IPS-15b (cell line): ENCODE data around the gene KIF1B.
"Not testable (repeated sequence)": the region's sequence is repeated elsewhere in the genome, so short reads cannot be mapped to it uniquely, and the experiment has no call there.

Experiments used
- H3K27me3 ChIP-seq: one replicate; pipeline ENCODE4 v1.6.1; 2013; ENCODE audit warnings: low read length; ENCODE audit not compliant: control insufficient read depth, insufficient read depth
- H3K36me3 ChIP-seq: one replicate; pipeline ENCODE4 v1.6.1; 2013; ENCODE audit warnings: low read length; ENCODE audit not compliant: control insufficient read depth, insufficient read depth
- H3K4me1 ChIP-seq: one replicate; pipeline ENCODE4 v1.6.1; 2013; ENCODE audit warnings: mild to moderate bottlenecking, low read length; ENCODE audit not compliant: control insufficient read depth, insufficient read depth
- H3K4me3 ChIP-seq: one replicate; pipeline ENCODE4 v1.5.1; 2013; ENCODE audit warnings: low read depth, low read length
- H3K9ac ChIP-seq: one replicate; pipeline ENCODE4 v1.6.1; 2013; ENCODE audit warnings: low read depth, mild to moderate bottlenecking, low read length
- H3K9me3 ChIP-seq: one replicate; pipeline ENCODE4 v1.6.1; 2013; ENCODE audit warnings: mild to moderate bottlenecking, low read length; ENCODE audit not compliant: control insufficient read depth, insufficient read depth

The KIF1B gene

GRCh38 chr1:10353282-10353681 is 142.9 kb downstream of the KIF1B start:
- no peaks in the 10 kb centered on the region for H3K9me3 ChIP-seq
- H3K9ac ChIP-seq: no peak overlapping the region
- H3K36me3 ChIP-seq: peaks cover 4% of the 10 kb centered on the region
- no peak overlapping the region for H3K4me3 ChIP-seq
- H3K27me3 ChIP-seq: no peaks in the 10 kb centered on the region
- H3K4me1 ChIP-seq: peaks cover 6% of the 10 kb centered on the region

- Histone ChIP-seq H3K9ac (no peak overlapping the region), H3K4me3 (no peak overlapping the region), H3K4me1 (peaks cover 3% of the 10 kb centered on the region), H3K27me3 (no peaks in the 10 kb centered on the region), H3K36me3 (peaks cover 2% of the 10 kb centered on the region), H3K9me3 (no peaks in the 10 kb centered on the region)
These were observed 143.3 kb downstream of the KIF1B start for GRCh38 chr1:10353693-10354092.

- no peaks in the 10 kb centered on the region for H3K9me3 ChIP-seq
- H3K4me3 ChIP-seq: no peak overlapping the region
- H3K4me1 ChIP-seq: no peaks in the 10 kb centered on the region
- no peak overlapping the region for H3K9ac ChIP-seq
- peaks cover 13% of the 10 kb centered on the region for H3K36me3 ChIP-seq
- H3K27me3 ChIP-seq: no peaks in the 10 kb centered on the region
These were observed 149.7 kb downstream of the KIF1B start for GRCh38 chr1:10360045-10360444.

- no peaks in the 10 kb centered on the region for H3K4me1 ChIP-seq
- no peaks in the 10 kb centered on the region for H3K9me3 ChIP-seq
- peaks cover 20% of the 10 kb centered on the region for H3K36me3 ChIP-seq
- H3K4me3 ChIP-seq: no peak overlapping the region
- H3K27me3 ChIP-seq: no peaks in the 10 kb centered on the region
- no peak overlapping the region for H3K9ac ChIP-seq
These were observed 151.1 kb downstream of the KIF1B start for GRCh38 chr1:10361515-10361914.

- Histone ChIP-seq H3K9me3 (no peaks in the 10 kb centered on the region), H3K27me3 (no peaks in the 10 kb centered on the region), H3K9ac (no peak overlapping the region), H3K4me1 (no peaks in the 10 kb centered on the region), H3K4me3 (no peak overlapping the region), H3K36me3 (peaks cover 20% of the 10 kb centered on the region)
These were observed 157.8 kb downstream of the KIF1B start for GRCh38 chr1:10368194-10368593.

GRCh38 chr1:10374442-10374860 is 164.1 kb downstream of the KIF1B start:
- H3K27me3 ChIP-seq: no peaks in the 10 kb centered on the region
- no peaks in the 10 kb centered on the region for H3K4me1 ChIP-seq
- no peak overlapping the region for H3K4me3 ChIP-seq
- no peaks in the 10 kb centered on the region for H3K9me3 ChIP-seq
- H3K9ac ChIP-seq: no peak overlapping the region
- H3K36me3 ChIP-seq: peaks cover 24% of the 10 kb centered on the region

- not testable (repeated sequence) for H3K9ac ChIP-seq, H3K9me3 ChIP-seq, H3K4me3 ChIP-seq, H3K27me3 ChIP-seq, H3K4me1 ChIP-seq
- H3K36me3 ChIP-seq: peaks cover 24% of the 10 kb centered on the region
These were observed 167.1 kb downstream of the KIF1B start for GRCh38 chr1:10377365-10378029.

GRCh38 chr1:10378081-10378841 is 167.9 kb downstream of the KIF1B start:
- Histone ChIP-seq H3K36me3 (peaks cover 24% of the 10 kb centered on the region), H3K9ac (no peak overlapping the region)

GRCh38 chr1:10379101-10379620 is 168.8 kb downstream of the KIF1B start:
- H3K27me3 ChIP-seq: no peaks in the 10 kb centered on the region
- no peak overlapping the region for H3K4me3 ChIP-seq
- H3K9me3 ChIP-seq: no peaks in the 10 kb centered on the region
- H3K36me3 ChIP-seq: peaks cover 21% of the 10 kb centered on the region
- no peaks in the 10 kb centered on the region for H3K4me1 ChIP-seq
- H3K9ac ChIP-seq: no peak overlapping the region

More at GRCh38 chr1:10378081-10378841, 167.9 kb downstream of the KIF1B start:
- no peak overlapping the region for H3K4me3 ChIP-seq
- no peaks in the 10 kb centered on the region for H3K9me3 ChIP-seq
- no peaks in the 10 kb centered on the region for H3K4me1 ChIP-seq
- no peaks in the 10 kb centered on the region for H3K27me3 ChIP-seq

- no peaks in the 10 kb centered on the region for H3K4me1 ChIP-seq
- no peaks in the 10 kb centered on the region for H3K9me3 ChIP-seq
- no peaks in the 10 kb centered on the region for H3K27me3 ChIP-seq
- no peak overlapping the region for H3K4me3 ChIP-seq
- H3K9ac ChIP-seq: no peak overlapping the region
- H3K36me3 ChIP-seq: peaks cover 21% of the 10 kb centered on the region
These were observed 169.3 kb downstream of the KIF1B start for GRCh38 chr1:10379676-10380075.

- H3K9me3 ChIP-seq: no peaks in the 10 kb centered on the region
- H3K27me3 ChIP-seq: no peaks in the 10 kb centered on the region
- H3K4me1 ChIP-seq: no peaks in the 10 kb centered on the region
- H3K9ac ChIP-seq: no peak overlapping the region
- H3K36me3 ChIP-seq: peaks cover 15% of the 10 kb centered on the region
- no peak overlapping the region for H3K4me3 ChIP-seq
These were observed 170.4 kb downstream of the KIF1B start for GRCh38 chr1:10380594-10381275.
